ENCODE results near the gene IL1RAP.
A peak's percentile ranks its signal among the peaks of the same experiment; 100 is the strongest.

The IL1RAP gene

DNA sequence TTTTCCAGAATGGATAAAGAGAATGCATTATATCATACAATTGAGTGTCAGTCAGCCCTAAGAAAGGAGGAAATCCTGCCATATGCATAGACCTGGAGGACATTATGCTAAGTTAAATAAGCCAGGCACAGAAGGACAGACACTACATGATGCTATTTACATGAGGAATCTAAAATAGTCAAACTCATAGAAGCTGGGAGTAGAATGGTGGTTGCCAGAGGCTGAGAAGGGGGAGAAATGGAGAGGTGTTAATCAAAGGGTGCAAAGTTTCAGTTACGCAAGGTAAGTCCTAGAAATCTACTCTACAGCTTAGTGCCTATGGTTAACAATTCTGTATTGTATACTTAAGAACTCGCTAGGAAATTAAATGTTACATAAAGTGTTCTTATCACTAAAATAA, 66.5 kb downstream of the IL1RAP start:
- DNase-seq: no peak

DNA sequence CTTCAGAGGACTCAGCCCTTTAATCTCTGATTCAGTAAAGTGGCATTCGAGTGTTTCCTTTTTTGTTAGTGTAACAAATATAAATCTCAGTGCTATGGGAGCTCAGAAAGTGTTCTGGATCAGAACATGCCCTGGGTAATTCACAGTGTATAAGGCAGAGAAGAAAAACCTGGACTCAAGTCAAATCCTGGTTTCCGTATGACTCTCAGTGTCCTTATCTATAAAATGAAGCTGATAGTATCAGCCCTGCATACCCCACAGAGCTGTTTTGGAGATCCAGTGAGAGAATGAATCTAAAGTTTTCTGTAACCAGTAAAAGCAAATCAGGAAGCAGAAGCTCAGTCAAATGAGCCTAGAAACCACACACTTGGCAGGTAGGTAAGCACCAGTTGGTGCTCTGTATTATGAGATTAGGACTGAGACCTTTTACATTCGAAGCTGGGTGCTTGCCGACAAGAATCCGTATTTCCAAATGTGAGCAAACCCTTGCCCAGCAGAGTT, 67.2 kb downstream of the IL1RAP start:
- no peak for DNase-seq

GRCh38 chr3:190582667-190583066, 68.8 kb downstream of the IL1RAP start:
- DNase-seq: no peak

- no peak for DNase-seq
These were observed 72.1 kb downstream of the IL1RAP start for GRCh38 chr3:190585805-190586630.

DNA sequence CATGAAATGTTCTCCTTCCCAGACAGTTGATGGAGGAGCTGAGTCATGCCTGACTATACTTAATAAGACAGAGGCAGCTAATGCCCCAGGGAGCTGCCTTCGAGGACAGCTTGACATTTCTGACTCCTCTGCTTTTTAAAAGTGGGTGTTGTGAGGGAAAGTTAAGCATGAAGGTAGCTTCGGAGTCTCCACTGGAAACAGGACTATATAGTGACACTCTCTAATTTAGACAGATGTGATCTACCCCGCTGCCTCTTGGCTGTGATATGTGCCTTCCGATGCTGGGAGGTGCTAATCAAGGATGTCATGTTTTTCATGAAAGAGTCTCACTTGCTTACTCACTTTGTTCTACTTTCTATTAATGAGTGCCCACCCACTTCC, 72.7 kb downstream of the IL1RAP start:
- DNase-seq: peak; percentile 0

- no peak for DNase-seq
These were observed 74.7 kb downstream of the IL1RAP start for GRCh38 chr3:190588570-190588969.

- DNase-seq: no peak
These were observed 75.4 kb downstream of the IL1RAP start for GRCh38 chr3:190589326-190589725.

- no peak for DNase-seq
These were observed 77.2 kb downstream of the IL1RAP start for GRCh38 chr3:190591080-190591479.

DNA sequence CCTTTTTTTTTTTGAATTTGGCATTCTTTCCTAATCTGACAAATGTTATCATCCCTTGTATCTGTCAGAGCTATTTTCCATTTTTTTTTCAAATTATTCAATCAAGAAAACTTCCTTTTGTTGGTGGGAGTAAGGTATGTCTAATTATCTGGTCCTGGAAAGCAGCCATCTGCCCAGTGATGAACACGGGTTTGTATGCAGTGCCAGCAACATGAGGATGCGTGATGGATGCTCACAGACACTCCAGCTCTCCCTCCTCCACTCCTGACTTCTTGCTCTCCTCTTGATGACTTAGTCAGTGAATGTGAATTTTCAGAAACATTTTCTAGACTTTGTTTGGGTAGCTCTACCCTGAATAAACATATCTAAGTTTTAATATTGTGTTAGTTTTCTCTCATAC, 79.2 kb downstream of the IL1RAP start:
- DNase-seq: no peak

DNA sequence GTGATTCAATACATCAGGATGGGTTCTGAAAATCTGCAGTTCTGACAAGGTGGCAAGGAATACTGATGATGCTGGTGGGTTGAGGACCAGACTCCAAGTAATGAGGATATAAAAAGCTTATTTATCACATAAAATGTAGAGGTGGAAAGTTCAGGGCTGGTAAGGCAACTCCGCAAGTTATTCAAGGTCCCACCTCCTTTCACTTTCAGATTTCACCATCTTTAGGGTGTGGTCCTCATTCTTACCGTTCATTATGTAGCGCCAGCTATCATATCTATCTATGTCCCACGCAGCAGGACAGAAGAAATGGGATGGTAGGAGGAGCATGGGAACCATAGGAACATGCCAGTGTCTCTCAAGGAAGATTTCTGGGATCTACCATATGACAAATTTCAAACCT, 80.3 kb downstream of the IL1RAP start:
- no peak for DNase-seq

- DNase-seq: no peak
These were observed 81.4 kb downstream of the IL1RAP start for GRCh38 chr3:190595179-190595795.

DNA sequence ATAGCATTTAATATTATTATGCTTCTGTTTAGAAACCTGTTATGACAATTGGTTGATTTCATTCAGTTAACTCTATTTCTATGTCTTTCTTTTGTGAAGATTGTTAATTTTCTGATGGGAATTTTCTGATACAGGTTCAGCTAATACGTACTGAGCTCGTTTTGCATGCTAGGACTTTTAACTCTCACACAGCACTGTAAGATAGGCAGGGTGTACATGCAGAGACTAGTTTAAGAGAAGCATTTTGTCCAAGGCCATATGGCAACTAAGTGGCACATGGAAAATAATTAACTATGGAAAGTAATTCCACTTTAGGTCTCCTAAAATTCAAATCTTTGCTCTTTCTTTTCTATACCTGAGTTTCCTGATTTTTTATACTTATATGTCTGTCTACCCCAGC, 81.9 kb downstream of the IL1RAP start:
- DNase-seq: no peak

- no peak for DNase-seq
These were observed 82.7 kb downstream of the IL1RAP start for GRCh38 chr3:190596349-190597285.

- no peak for DNase-seq
These were observed 83.4 kb downstream of the IL1RAP start for GRCh38 chr3:190597291-190597690.

- DNase-seq: no peak
These were observed 87.7 kb downstream of the IL1RAP start for GRCh38 chr3:190601622-190602021.

DNA sequence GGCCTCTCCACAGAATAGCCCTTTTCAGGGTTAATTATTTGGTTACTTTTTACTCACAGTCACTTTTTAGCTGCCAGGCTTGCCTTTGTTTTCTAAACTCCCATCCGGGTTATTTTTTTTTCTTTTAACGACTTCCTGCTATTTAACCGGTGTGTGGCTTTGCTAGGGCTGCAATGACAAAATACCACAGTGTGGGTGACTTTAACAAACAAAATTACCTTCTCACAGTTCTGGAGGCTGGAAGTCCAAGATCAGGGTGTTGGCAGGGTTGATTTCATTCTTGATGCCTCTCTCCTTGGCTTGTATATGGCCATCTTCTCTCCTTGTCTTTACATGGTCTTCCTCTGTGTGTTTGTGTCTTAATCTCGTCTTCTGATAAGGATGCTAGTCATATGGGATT, 91.5 kb downstream of the IL1RAP start:
- DNase-seq: no peak

DNA sequence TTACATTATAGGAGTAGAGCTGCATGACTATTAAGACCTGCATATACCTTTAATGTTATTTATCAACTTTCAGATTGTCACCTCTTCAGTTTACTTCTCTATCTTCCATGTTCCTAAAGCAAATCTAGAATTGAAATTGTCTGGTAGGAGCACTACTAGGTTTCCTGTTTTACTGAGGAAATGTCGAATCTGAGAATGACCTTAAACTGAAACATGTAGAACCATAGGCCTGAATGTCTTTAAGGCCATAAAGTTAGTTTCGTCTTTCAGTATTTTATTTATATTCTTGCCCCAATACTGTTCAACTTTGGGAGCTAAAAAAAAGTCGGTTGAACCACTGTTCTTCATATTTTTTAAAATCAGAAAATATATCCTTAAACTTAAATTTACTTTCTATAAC, 92.7 kb downstream of the IL1RAP start:
- no peak for DNase-seq

DNA sequence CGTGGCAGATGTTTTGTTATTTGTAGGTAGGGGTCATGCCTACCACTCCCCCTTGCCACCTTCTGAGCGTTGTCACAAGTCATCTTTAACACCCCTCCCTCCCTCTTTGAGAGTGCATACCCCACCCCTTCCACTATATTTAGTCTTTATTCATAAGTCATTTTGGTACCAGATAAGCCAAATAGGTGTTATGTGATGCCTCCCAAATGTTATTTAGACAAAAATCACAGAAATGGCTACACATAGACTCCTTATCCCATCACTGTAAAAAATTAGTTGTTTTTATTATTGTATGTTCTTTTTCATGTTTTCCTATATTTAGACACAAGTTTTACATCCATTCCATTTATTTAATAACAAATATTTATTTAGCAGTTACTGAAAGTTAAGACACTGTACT, 93.1 kb downstream of the IL1RAP start:
- DNase-seq: no peak

GRCh38 chr3:190608850-190609589, 95.1 kb downstream of the IL1RAP start:
- no peak for DNase-seq

GRCh38 chr3:190614226-190615059, 100.6 kb downstream of the IL1RAP start:
- no peak for DNase-seq

GRCh38 chr3:190615060-190615384, 101.1 kb downstream of the IL1RAP start:
- no peak for DNase-seq

- DNase-seq: no peak
These were observed 101.7 kb downstream of the IL1RAP start for GRCh38 chr3:190615607-190616006.
